Urinary bladder (tissue), 4 donors: Measurements from ENCODE around the gene TMEM245. TPM values are rescaled to one million over a fixed set of nuclear protein-coding genes. Genes with fewer than 3 reads are reported as not detected.

ENCODE experiments used
- DNase-seq: peaks from one replicate; pipeline ENCODE4 v3.0.0-alpha.2; 2015; ENCODE audit errors: extremely low spot score
- H3K27ac ChIP-seq: one replicate; pipeline ENCODE4 v1.5.1; 2013; ENCODE audit warnings: low read depth, mild to moderate bottlenecking, moderate library complexity
- H3K36me3 ChIP-seq: one replicate; pipeline ENCODE4 v1.6.1; 2013; ENCODE audit warnings: mild to moderate bottlenecking, moderate library complexity; ENCODE audit not compliant: insufficient read depth
- H3K4me1 ChIP-seq: one replicate; pipeline ENCODE4 v1.6.1; 2013; ENCODE audit warnings: mild to moderate bottlenecking, moderate library complexity; ENCODE audit not compliant: insufficient read depth
- H3K4me3 ChIP-seq: one replicate; pipeline ENCODE4 v1.5.1; 2013; ENCODE audit warnings: low read depth, low read length
- WGBS: extraction: QIAGEN DNeasy Blood & Tissue Kit; methylation state at CpG from one replicate; pipeline ENCODE4 v1.1.7; 2013; 5-methylcytosine and 5-hydroxymethylcytosine counted together
- polyA plus RNA-seq: library from polyadenylated mRNA; stranded (reverse); fragments of 200-250 nt; gene quantifications from one replicate; pipeline ENCODE4 v1.2.3, GENCODE V29; 2013
- total RNA-seq: library from RNA; depleted of rRNA; stranded (reverse); fragments of >200 nt; gene quantifications from one replicate; pipeline ENCODE4 v1.2.3, GENCODE V29; 2014
- donor health status: healthy with polysubstance abuse.
- donor health status: healthy.

The TMEM245 gene
- total and polyA plus RNA-seq, 2 donors: 41.3 to 87.6 TPM

DNA sequence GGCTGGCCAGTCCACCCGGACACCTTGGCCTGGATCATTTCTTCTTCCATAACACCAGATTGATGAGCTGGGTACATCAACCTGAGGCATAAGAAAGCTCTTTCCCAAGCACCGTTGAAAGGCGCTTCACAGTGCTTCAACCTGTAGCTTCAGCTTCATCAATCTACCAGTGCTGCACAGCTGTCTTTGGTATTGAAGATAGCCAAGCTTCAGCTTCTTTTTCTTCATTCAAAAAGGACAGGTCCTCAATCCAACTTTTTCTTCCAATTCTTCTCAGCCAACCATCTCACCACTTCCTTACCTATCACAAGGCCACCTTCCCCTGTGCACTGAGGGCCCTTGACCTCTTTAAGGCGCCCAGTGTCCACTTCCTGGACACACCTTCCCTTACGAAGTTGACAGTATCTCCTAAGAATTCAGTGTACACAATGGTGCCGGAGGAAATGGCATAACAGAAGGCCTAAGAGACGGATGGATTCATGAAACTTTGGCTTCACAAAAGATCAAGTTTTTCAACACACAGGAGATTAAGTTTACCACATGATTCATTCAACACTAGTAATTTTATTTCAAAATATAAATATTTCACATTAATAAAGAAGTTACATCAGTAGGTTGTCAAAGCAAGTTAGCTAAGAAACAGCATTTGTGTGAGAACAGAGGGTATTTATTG, 105.0 kb downstream of the TMEM245 start:
- no peaks in the 10 kb centered on the region for H3K4me1 ChIP-seq
- H3K27ac ChIP-seq: no peak overlapping the region
- peaks cover 2% of the 10 kb centered on the region for H3K36me3 ChIP-seq
- H3K4me3 ChIP-seq: no peak overlapping the region
- WGBS: 78% methylated on average over 7 of the region's 7 CpGs
- no peak for DNase-seq

DNA sequence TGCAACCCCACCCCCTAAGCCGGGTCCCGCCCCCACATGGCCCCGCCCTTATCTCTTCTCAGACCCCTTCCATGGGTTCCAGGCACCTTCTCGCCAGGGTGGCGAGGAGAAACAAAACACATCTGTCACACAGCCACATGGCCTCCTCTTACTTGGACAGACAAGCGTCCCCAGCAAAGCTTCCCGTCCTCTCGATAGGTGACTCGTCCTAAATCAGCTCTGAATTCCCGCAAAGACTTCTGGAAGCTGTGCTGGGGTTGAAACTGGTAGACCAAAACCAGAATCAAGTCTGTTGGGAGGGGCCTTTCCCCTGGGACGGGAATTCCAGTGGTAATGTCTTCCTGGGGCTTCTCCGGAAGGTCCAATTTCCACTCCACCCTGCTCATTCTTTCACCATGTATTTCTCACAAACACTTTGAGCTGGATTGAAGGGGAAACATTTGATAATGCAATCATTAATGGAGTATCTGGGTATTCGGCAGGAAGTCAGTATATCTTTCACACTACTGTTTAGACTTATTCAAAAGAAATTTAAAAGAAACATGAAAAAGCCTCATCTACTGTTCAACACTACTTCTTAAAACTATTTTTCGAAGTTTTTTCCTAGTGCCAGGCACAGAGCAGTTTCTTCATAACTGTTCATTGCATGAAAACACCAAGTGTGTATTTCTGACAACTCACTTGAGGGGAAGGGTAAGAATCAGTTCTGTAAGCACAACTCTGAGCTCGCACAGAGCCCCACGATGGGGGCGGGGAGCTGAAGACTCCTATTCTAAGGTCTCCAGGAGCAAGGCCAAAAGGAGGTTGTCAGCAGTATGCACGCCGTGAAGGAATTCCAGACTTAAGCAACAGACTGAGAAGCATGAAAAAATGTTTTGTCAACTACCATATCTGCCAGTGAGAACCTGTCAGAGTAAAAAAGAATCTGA, 105.8 kb downstream of the TMEM245 start:
- 11% methylated on average over 19 of the region's 19 CpGs for WGBS
- H3K4me1 ChIP-seq: no peaks in the 10 kb centered on the region
- H3K4me3 ChIP-seq: peak overlapping the region; percentile 89
- peaks cover 2% of the 10 kb centered on the region for H3K36me3 ChIP-seq
- H3K27ac ChIP-seq: peak overlapping the region; percentile 74
- no peak for DNase-seq

DNA sequence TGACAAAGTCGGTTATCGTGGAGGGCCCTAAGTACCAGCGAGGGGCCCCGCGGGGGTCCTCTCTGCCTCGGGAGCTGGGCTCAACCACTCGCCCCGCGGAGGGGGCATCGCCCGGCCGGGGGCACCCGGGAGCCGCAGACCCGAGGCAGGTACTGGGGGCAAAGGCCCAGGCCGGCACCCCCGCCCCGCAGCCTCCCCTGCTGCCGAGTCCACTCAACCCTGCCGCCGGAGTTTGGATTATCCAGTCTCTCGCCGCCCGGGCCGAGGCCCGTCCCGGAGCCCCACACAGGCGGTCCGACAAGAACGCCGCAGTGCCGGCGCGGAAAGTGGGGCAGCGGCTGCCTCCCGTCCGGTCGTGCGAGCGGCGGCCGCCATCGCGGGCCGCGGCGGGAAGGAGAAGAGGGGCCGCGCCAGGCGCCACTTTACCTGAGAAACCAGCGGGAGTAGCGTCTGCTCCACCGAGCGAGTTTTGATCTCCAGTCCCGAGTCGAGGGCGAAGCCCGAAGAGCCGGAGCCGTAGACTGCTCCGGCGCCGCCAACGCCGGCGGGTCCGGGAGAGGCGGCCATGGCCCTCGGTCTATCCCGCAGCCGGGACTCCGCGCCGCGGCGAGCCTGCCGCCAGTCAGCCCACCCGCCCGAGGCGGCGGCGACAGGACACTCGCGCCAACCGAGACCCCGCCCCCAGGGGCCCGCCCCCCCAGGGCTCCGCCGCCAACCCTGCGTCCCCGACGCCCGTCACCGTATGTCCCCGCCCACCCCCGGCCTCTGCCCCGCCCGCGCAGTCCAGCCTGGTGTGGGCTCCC, 106.7 kb downstream of the TMEM245 start, which contains the start of gene CTNNAL1:
Gene CTNNAL1, minus strand, starts transcription at position 624 of the 803 bp plus-strand sequence. Its CDS starts 57 bp downstream, at position 567.
- peaks cover 2% of the 10 kb centered on the region for H3K36me3 ChIP-seq
- under 1% methylated on average over 99 of the region's 99 CpGs for WGBS
- H3K4me1 ChIP-seq: no peaks in the 10 kb centered on the region

DNA sequence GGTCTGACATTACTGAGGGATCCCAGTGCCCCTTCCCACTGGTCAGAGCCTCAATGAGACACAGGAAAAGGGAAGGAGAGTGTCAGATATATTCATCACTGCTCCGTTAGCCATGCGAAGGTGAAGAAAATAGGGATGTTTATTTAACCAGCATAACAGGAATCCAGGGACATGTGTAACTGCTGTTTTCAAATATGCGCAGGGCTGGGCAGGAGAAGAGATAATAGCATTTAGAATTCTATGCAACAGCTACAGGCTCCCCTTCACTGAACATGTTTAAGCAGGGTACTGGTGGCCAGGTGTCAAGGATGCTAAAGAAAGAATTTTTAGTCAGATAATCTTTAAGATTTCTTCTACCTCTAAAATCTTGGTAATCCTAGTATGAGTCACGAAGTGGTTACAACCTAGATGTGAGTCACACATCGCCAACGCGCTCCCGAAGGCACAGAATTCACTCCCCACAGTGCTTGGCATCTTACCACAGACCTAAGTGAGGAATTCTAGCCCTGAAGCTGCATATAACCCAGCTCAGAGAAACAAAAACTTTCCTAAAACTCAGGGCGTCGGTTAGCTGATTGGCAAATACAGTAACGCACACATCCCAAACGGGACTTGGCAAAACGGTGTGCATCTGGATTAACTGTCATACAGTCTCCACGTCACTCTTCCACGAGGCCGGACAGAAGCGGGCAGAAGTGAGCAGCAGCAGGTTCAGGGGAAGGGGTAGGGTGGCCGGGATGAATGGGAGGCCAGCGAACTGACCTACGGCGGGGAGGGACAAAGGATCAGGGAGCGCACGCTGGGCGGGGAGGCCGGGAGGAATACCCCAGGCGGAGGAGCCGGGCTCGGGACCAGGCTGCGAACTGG, 107.5 kb downstream of the TMEM245 start:
- 2% methylated on average over 29 of the region's 29 CpGs for WGBS
- H3K4me1 ChIP-seq: no peaks in the 10 kb centered on the region
- peak overlapping the region; percentile 89 for H3K4me3 ChIP-seq
- H3K36me3 ChIP-seq: peaks cover 2% of the 10 kb centered on the region
- H3K27ac ChIP-seq: peak overlapping the region; percentile 3
- peak; percentile 54 for DNase-seq

More for the DNA sequence above, 106.7 kb downstream of the TMEM245 start, which contains the start of gene CTNNAL1:
- Histone ChIP-seq H3K4me3 (peak within 1 kb of the TSS; percentile 89), H3K27ac (peak within 1 kb of the TSS; percentile 93)
- peak; percentile 50 for DNase-seq

DNA sequence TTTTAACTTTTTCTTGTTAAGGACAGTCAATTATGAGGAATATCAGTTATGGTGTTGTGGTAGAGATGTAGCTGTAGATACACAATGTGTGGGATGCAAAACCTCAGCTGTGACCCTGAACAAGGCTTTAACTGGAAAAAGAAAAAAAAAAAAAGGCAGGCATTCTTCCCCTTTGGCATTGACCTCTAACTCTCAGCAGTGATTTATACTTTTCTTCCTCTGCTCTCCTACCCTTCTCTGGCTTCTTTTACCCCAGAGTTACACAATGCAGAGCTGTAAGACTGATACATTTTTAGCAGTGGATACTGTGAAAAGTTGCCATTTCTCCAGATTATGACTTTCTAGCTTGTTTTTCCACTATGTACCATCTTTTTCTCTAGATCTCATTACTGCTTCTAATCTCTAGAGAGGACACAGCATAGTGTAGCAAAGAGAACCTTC, 108.5 kb downstream of the TMEM245 start:
- Histone ChIP-seq H3K4me1 (no peaks in the 10 kb centered on the region), H3K36me3 (no peaks in the 10 kb centered on the region), H3K4me3 (no peak overlapping the region), H3K27ac (no peak overlapping the region)
- DNase-seq: no peak

DNA sequence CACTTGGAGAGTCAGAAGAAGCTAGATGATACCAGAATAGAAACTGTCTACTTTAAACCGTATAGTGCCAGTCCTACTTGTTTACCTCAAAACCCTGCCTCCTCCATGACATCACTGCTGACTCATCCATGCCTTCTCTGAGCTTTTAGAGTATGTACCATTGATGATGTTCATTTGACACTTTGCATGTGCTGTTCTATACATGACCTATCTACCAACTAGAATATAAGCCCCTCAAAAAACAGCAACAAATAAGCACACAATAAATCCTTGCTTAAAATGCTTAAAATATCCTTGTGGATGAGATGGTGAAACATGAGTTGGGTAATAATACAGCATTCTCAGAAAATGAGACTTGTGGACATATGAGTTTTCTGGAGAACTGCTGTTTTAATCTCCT, 109.0 kb downstream of the TMEM245 start:
- H3K36me3 ChIP-seq: no peaks in the 10 kb centered on the region
- no peaks in the 10 kb centered on the region for H3K4me1 ChIP-seq
- DNase-seq: no peak
- no peak overlapping the region for H3K27ac ChIP-seq
- no peak overlapping the region for H3K4me3 ChIP-seq
- WGBS: 16% methylated on average over 1 of the region's 1 CpG

DNA sequence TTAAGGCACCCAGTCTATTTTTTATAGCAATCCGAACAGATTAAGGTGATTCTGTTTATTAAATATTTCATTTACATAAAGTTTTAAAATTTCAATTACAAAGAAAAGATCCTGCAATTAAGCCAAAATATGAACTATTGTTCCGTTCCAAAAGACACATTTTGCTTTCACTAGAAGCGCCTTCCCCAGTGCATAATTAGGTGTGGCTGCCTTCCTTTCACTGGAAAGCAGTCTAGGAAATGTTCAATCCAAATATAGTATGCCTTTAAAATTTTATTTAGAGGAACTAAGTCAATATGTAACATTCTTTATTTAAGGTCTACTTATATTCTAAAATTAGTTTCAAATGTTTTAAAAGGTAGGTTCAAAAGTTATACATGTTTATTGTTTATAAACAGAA, 114.1 kb downstream of the TMEM245 start:
- no peak for DNase-seq
- WGBS: 86% methylated on average over 3 of the region's 3 CpGs
- Histone ChIP-seq H3K4me1 (no peaks in the 10 kb centered on the region), H3K36me3 (no peaks in the 10 kb centered on the region), H3K4me3 (no peak overlapping the region), H3K27ac (no peak overlapping the region)

DNA sequence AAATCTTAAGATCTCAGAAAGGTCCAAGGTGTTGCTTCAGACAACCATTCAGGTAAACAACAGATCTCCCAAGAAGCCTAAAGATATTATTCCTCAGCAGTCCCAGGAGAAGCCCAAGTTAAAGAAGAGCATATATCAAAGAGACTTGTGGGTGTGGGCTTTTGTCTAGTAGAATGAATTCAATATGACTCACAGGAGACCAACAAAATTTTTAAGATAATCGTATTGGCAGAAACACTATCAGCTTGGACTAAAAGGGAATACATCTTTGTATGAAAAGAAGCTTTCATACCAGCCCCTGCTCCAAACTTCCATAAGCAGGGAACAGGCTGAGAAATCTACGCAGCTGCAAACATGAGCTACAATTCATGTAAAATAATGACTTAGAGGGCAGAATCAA, 116.6 kb downstream of the TMEM245 start:
- no peaks in the 10 kb centered on the region for H3K36me3 ChIP-seq
- H3K4me3 ChIP-seq: no peak overlapping the region
- no peak overlapping the region for H3K27ac ChIP-seq
- WGBS: 71% methylated on average over 2 of the region's 2 CpGs
- no peak for DNase-seq
- H3K4me1 ChIP-seq: no peaks in the 10 kb centered on the region

DNA sequence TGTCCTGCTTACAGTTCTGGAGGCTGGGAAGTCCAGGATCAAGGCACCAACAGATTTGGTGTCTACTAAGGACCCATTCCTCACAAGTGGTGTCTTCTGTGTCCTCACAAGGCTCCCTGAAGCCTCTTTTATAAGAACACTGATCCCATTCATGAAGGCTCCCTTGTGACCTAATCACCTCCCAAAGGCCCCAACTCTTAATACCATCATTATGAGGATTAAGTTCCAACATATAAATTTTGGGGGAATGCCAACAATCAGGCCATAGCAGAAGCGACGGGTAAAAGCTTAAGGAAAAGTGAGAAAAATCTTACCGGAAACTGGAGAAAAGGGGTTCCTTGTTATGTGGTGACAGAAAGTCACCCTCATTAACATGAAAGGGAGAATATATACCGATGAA, 117.6 kb downstream of the TMEM245 start:
- Histone ChIP-seq H3K36me3 (no peaks in the 10 kb centered on the region), H3K4me3 (no peak overlapping the region), H3K27ac (no peak overlapping the region), H3K4me1 (no peaks in the 10 kb centered on the region)
- no peak for DNase-seq
- 97% methylated on average over 4 of the region's 4 CpGs for WGBS

DNA sequence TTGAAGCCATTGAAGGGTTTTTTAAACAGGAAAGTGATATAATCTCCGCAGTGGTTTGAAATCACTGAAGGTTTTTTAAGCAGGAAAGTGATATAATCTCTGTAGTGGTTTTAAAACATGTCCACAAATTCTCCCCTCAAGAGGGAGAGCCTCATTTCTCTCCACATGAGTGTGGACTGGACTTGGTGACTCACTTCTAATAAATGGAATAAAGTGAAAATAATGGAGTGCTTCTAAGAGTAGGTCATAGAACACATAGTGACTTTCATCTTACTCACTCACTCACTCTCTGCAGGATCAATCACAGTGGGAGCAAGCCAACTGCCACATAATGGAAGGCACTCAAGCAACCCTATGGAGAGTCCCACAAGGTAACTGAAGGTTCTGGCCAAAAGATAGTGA, 118.5 kb downstream of the TMEM245 start:
- Histone ChIP-seq H3K27ac (no peak overlapping the region), H3K36me3 (no peaks in the 10 kb centered on the region), H3K4me1 (no peaks in the 10 kb centered on the region), H3K4me3 (no peak overlapping the region)
- WGBS: 85% methylated on average over 1 of the region's 1 CpG
- no peak for DNase-seq

DNA sequence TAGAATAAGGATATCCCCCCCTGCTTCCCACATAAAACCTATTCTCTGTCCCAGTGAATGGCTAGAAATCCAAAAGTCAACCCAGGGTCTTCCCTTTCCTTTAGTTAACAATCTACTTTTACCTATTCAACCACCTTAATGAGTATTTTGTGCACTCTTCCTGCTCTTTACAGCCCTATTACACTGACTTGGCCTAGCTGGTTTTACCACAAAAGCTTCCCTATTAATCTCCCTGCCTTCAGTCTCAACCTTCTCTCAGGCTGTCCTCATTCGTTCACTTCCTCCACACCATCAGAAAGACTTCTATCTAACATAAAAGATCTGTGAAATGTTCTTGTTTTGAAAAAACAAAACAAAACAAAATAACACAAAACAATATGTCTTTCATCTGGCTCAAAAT, 122.6 kb downstream of the TMEM245 start:
- H3K36me3 ChIP-seq: no peaks in the 10 kb centered on the region
- H3K4me3 ChIP-seq: no peak overlapping the region
- 72% methylated on average over 1 of the region's 1 CpG for WGBS
- no peaks in the 10 kb centered on the region for H3K4me1 ChIP-seq
- H3K27ac ChIP-seq: no peak overlapping the region
- no peak for DNase-seq

DNA sequence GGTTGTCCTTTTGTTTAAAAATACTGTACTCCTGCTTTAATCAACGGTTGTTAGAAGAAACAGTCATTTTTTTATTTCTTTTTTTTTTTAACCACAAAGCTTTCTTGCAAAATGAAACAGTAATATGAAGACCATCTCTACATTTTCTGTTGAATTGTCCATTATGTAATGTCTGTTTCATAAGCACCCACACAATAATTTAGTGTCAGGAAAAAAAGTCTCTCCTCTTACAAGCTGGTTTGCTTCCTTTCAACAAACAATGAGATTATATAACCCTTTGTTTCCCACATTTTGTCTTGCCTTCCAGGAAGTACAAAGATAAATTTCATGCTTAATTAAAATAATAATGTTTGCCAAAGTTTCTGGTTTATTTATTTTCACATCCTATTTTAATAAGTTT, 123.1 kb downstream of the TMEM245 start:
- H3K27ac ChIP-seq: no peak overlapping the region
- DNase-seq: no peak
- H3K36me3 ChIP-seq: no peaks in the 10 kb centered on the region
- WGBS: 39% methylated on average over 1 of the region's 1 CpG
- no peaks in the 10 kb centered on the region for H3K4me1 ChIP-seq
- H3K4me3 ChIP-seq: no peak overlapping the region

DNA sequence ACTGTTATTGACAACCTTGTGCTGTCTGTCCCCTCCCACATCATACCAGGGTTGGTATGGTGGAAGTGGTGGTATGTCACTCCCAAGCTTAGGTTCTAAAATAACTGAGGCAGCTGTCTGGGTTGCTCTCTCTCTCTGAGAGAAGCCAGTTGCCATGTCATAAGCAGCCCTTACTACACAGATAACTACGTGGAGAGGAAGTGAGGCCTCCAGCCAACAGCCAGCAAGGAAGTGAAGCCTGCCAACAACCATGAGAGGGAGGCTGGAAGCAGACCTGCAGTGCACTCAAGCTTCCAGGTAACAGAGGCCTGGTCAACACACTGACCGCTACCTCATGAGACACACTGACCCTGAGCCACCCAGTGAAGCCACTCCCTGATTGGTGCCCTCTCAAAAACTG, 125.1 kb downstream of the TMEM245 start:
- no peak for DNase-seq
- 54% methylated on average over 2 of the region's 2 CpGs for WGBS
- no peak overlapping the region for H3K4me3 ChIP-seq

More for the DNA sequence above, 125.1 kb downstream of the TMEM245 start:
- Histone ChIP-seq H3K4me1 (no peaks in the 10 kb centered on the region), H3K27ac (no peak overlapping the region), H3K36me3 (no peaks in the 10 kb centered on the region)
